ENCODE results near the gene PLSCR3. TPM values are rescaled to one million over a fixed set of nuclear protein-coding genes. Genes with fewer than 3 reads are reported as not detected.

Gene PLSCR3
- total RNA-seq, 2 experiments from 2014 or later = 151 to 161 TPM

DNA sequence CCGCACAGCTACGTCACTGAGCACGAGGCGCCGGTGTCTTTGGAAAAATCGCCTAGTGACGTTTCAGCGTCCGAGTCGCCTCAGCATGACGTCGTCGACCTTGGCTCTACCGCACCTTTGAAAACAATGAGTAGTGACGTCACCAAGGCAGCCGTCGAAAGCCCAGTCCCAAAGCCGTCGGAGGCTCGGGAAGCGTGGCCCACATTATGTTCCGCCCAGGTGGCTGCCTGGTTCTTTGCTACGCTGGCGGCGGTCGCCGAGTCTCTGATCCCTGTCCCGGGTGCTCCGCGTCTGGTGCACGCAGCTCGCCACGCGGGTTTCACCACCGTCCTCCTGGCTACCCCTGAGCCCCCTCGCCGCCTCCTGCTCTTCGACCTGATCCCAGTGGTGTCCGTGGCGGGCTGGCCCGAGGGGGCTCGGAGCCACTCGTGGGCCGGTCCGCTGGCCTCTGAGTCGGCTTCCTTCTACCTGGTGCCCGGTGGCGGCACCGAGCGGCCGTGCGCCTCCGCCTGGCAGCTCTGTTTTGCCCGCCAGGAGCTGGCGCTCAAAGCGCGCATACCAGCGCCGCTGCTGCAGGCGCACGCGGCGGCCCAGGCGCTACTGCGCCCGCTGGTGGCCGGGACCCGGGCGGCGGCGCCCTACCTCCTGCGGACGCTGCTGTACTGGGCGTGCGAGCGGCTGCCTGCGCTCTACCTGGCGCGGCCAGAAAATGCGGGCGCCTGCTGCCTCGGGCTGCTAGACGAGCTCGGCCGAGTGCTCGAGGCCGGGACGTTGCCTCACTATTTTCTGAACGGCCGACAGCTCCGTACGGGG lies 42.4 kb upstream of the PLSCR3 start:
- DNase-seq = peak; percentile 81
- POLR2A ChIA-PET = interaction anchor here (0.7 to 1.6 kb wide), 3 partner anchors 15 to 126 kb away, joined by 3 to 4 read pairs (median 3); partner anchors contain the start of gene POLR2A
- peaks cover 43% of the 10 kb centered on the region for H3K4me1 Mint-ChIP-seq
- H3K9me3 Mint-ChIP-seq = no peaks in the 10 kb centered on the region
- CTCF ChIA-PET = interaction anchor here (0.6 to 4.2 kb wide), 51 partner anchors 8 to 198 kb away, joined by 3 to 45 read pairs (median 4); partner anchors contain the start of genes ACAP1, CD68, CHRNB1 and FXR2
- H3K36me3 Mint-ChIP-seq (ENCODE audit: low read depth) = peaks cover 24% of the 10 kb centered on the region
- peak overlapping the region; percentile 97 for H3K27ac Mint-ChIP-seq
- H3K27me3 Mint-ChIP-seq = peaks cover 23% of the 10 kb centered on the region
- H3K4me3 Mint-ChIP-seq = peak overlapping the region; percentile 87

DNA sequence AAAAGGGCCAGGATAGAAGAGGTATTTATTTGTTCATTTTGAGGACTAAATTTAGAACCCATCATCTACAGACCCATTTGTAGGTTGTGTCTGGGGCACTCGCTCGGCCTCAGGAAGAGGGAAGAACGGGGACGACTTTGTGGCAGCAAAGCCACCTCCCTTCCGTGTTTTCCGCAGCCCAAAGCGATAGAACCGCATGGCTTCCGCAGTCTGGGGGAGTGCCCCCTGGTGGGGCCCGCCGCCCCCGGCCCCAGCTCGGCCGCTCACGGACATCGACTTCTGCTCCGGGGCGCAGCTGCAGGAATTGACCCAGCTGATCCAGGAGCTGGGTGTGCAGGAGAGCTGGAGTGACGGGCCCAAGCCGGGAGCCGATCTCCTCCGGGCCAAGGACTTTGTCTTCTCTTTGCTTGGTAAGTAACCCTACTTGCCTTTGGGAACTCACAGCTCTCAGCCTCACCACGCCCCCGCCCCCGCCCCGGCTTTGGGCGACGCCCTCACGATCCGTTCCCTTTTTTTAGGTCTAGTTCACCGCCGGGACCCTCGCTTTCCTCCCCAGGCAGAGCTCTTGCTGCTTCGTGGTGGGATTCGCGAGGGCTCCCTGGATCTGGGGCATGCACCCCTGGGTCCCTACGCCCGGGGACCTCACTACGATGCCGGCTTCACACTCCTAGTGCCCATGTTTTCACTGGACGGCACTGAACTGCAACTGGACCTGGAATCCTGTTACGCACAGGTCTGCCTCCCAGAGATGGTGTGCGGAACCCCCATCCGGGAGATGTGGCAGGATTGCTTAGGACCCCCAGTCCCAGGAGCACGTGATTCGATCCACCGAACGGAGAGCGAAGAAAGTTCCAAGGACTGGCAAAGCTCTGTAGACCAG lies 41.6 kb upstream of the PLSCR3 start:
- peak; percentile 71 for DNase-seq
- CTCF ChIA-PET = interaction anchor here (0.5 to 4.2 kb wide), 38 partner anchors 9 to 252 kb away, joined by 3 to 45 read pairs (median 5); partner anchors contain the start of genes ACAP1, CHRNB1, FXR2 and KCTD11
- peaks cover 17% of the 10 kb centered on the region for H3K27me3 Mint-ChIP-seq
- POLR2A ChIA-PET = interaction anchor here (0.6 to 1.6 kb wide), 5 partner anchors 16 to 250 kb away, joined by 3 to 4 read pairs (median 3); partner anchors contain the start of gene POLR2A
- peaks cover 24% of the 10 kb centered on the region for H3K36me3 Mint-ChIP-seq (ENCODE audit: low read depth)
- peaks cover 43% of the 10 kb centered on the region for H3K4me1 Mint-ChIP-seq
- H3K4me3 Mint-ChIP-seq = peak overlapping the region; percentile 87
- no peaks in the 10 kb centered on the region for H3K9me3 Mint-ChIP-seq
- peak overlapping the region; percentile 97 for H3K27ac Mint-ChIP-seq

DNA sequence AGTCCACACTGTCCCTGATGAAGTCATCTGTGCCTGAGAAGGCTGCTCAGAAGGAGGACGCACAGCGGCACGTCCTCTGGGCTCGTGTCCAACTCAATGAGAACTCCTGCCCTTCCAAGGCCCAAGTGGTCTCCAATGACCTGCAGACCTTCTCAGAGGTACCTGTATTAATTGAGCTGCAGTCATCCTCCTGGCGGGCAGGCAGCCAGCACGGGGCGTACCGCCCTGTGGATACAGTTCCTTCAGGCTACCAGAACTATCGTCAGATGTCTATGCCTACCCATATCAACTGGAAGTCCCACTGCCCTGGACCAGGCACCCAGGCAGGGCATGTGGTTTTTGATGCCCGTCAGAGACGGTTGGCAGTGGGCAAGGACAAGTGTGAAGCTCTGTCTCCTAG lies 38.0 kb upstream of the PLSCR3 start:
- no peak for DNase-seq
- ChIA-PET POLR2A (no interaction called here), CTCF (interaction anchor here (0.6 to 2.2 kb wide), 4 partner anchors 12 to 30 kb away, joined by 3 to 7 read pairs (median 4); no protein-coding TSS in a partner anchor)
- Mint-ChIP-seq H3K4me1 (peaks cover 17% of the 10 kb centered on the region), H3K4me3 (no peak overlapping the region), H3K36me3 (ENCODE audit: low read depth) (peaks cover 5% of the 10 kb centered on the region), H3K27me3 (no peaks in the 10 kb centered on the region), H3K9me3 (no peaks in the 10 kb centered on the region), H3K27ac (no peak overlapping the region)

DNA sequence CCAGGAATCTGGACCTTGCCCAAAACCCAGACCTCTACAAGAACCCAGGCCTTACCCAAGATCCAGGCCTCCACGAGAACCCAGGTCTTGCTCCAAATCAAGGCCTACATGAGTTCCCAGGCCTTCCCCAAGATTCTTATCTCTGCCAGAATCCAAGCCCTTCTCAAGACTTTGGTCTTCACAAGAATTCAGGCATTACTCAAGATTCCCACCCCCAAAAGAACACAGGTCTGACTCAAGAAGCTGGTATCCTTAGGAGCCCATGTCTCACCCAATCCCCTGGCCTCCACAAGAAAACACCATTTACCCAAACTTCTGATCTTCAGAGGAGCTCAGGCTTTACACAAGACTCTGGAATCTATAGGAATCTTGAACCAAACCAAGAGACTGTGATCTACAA lies 36.9 kb upstream of the PLSCR3 start:
- Mint-ChIP-seq H3K27ac (no peak overlapping the region), H3K4me3 (no peak overlapping the region), H3K9me3 (no peaks in the 10 kb centered on the region), H3K36me3 (ENCODE audit: low read depth) (peaks cover 3% of the 10 kb centered on the region), H3K4me1 (peaks cover 10% of the 10 kb centered on the region), H3K27me3 (no peaks in the 10 kb centered on the region)
- DNase-seq = no peak
- POLR2A ChIA-PET = no interaction called here
- CTCF ChIA-PET = interaction anchor here (1.1 to 2.2 kb wide), 3 partner anchors 12 to 24 kb away, joined by 3 to 6 read pairs (median 3); no protein-coding TSS in a partner anchor

DNA sequence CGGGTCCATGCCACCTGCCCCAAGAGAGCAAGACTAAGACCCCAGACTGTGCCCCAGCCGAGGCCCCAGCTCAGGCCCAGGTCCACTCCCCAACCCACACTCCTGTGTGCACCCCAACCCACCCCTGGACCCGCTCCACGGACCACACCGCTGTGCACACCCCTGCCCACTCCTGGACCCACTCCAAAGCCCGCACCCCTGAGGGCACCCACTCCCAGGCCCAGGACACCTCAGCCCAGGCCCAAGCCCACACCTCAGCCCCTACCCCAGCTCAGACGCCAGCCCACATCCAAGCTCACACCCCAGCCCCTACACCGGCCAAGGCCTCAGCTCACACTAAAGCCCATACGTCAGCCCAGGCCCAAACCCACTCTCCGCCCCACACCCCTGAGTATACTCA lies 35.4 kb upstream of the PLSCR3 start:
- DNase-seq = no peak
- H3K27me3 Mint-ChIP-seq = no peaks in the 10 kb centered on the region
- no peak overlapping the region for H3K4me3 Mint-ChIP-seq
- ChIA-PET POLR2A (no interaction called here), CTCF (no interaction called here)
- no peaks in the 10 kb centered on the region for H3K4me1 Mint-ChIP-seq
- H3K27ac Mint-ChIP-seq = no peak overlapping the region
- no peaks in the 10 kb centered on the region for H3K36me3 Mint-ChIP-seq (ENCODE audit: low read depth)
- H3K9me3 Mint-ChIP-seq = no peaks in the 10 kb centered on the region

DNA sequence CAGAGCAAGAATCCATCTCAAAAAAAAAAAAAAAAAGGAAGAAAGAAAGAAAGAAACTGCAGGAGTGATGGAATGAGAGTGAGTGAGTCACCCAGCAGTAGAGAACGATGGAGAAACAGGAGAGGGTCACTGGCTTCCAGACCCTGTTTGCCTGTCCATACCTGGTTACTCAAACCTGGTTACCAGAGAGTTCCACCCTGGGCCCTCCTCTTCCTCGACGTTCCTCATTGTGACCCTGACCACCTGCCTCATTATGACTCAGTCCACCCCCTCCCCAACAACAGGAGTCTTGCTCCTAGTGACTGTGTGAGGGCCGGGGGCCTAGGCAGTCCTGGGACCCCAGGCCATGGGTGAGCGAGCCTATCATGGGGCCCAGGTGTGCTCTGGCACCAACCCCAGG lies 34.2 kb upstream of the PLSCR3 start, which contains the start of gene SPEM3:
SPEM3 (plus strand) TSS at position 301 of the 400 bp plus-strand sequence; CDS start at position 347, 46 bp downstream.
- Mint-ChIP-seq H3K4me3 (no peak within 1 kb of the TSS), H3K9me3 (no peaks in the 10 kb centered on the region), H3K36me3 (ENCODE audit: low read depth) (no peaks in the 10 kb centered on the region), H3K27me3 (no peaks in the 10 kb centered on the region), H3K27ac (no peak within 1 kb of the TSS), H3K4me1 (no peaks in the 10 kb centered on the region)
- ChIA-PET POLR2A (no interaction called here), CTCF (interaction anchor here (0.7 to 1.7 kb wide), 2 partner anchors 15 to 435 kb away, joined by 3 to 4 read pairs; no protein-coding TSS in a partner anchor)
- no peak for DNase-seq

DNA sequence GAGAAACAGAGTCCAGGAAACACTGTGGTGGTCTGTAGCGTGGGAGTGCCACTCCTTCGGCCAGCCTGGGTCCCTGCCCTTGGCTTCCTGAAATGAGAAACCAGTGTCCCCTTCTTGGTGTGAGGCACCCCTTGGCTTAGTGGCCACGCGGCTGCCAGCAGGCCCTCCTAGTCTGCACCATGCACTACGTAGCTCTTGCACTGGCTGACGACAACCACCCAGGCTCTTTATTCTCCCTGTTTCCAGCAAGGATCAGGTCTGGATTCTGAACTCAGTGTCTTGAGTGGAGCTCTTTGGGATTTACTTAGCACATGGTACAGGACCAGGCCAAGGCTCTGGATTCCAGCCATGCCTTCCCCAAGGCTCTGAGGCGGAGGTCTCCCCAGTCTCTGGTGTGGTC lies 33.2 kb upstream of the PLSCR3 start:
- ChIA-PET CTCF (interaction anchor here (2.1 kb wide), 1 partner anchor 9 kb away, joined by 8 read pairs; no protein-coding TSS in a partner anchor), POLR2A (no interaction called here)
- Mint-ChIP-seq H3K4me3 (no peak overlapping the region), H3K27ac (no peak overlapping the region), H3K9me3 (no peaks in the 10 kb centered on the region), H3K27me3 (no peaks in the 10 kb centered on the region), H3K4me1 (no peaks in the 10 kb centered on the region), H3K36me3 (ENCODE audit: low read depth) (no peaks in the 10 kb centered on the region)
- DNase-seq = no peak

DNA sequence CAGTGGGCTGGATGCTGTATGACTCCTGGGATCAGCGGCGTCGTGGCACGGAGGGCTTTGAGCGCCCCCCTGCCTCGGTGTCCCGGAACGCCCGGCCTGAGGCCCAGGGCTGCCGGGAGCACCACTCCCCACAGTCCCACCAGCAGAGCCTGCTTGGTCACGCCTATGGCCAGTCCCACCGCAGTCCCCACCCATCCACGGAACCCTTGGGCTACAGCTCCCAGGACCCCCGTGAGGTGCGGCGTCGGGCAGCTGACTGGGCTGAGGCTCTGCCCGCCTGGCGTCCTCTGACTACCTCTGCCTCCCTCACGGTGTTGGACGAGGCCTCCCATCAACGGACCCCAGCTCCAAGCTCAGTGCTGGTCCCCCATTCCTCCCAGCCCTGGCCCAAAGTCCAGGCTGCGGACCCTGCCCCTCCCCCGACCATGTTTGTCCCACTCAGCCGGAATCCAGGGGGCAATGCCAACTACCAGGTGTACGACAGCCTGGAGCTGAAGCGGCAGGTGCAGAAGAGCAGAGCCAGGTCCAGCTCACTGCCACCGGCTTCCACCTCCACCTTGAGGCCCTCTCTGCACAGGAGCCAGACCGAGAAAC lies 32.7 kb upstream of the PLSCR3 start:
- Mint-ChIP-seq H3K27ac (no peak overlapping the region), H3K36me3 (ENCODE audit: low read depth) (no peaks in the 10 kb centered on the region), H3K4me1 (no peaks in the 10 kb centered on the region), H3K27me3 (no peaks in the 10 kb centered on the region), H3K4me3 (no peak overlapping the region), H3K9me3 (no peaks in the 10 kb centered on the region)
- POLR2A ChIA-PET = no interaction called here
- CTCF ChIA-PET = interaction anchor here (1.0 to 2.1 kb wide), 2 partner anchors 10 to 71 kb away, joined by 3 to 8 read pairs; no protein-coding TSS in a partner anchor
- no peak for DNase-seq

DNA sequence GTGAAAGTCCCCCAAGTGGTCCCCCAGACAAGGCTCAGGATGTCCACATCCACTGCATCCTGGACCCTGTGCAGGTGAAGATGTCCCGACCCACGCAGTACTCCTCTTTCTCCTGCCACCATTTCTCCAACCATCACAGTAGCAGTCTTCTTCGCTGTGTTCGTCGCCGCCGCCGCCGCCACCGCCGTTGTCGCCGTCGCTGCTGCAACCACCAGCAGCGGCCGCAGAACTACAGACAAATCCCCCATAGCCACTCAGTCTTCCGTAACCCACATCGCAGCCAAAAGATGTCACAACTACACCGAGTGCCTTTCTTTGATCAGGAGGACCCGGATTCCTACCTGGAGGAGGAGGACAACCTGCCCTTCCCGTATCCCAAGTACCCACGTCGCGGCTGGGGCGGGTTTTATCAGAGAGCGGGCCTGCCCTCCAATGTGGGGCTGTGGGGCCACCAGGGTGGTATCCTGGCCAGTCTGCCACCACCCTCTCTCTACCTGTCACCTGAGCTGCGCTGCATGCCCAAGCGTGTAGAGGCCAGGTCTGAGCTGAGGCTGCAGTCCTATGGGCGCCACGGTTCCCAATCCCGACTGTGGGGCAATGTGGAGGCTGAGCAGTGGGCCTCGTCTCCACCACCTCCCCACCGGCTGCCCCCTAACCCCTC lies 32.0 kb upstream of the PLSCR3 start:
- POLR2A ChIA-PET = no interaction called here
- no peak overlapping the region for H3K4me3 Mint-ChIP-seq
- H3K9me3 Mint-ChIP-seq = no peaks in the 10 kb centered on the region
- no peaks in the 10 kb centered on the region for H3K27me3 Mint-ChIP-seq
- DNase-seq = no peak
- no peaks in the 10 kb centered on the region for H3K36me3 Mint-ChIP-seq (ENCODE audit: low read depth)
- CTCF ChIA-PET = interaction anchor here (1.0 to 2.1 kb wide), 2 partner anchors 10 to 70 kb away, joined by 3 to 8 read pairs; no protein-coding TSS in a partner anchor
- no peaks in the 10 kb centered on the region for H3K4me1 Mint-ChIP-seq
- peak overlapping the region; percentile 57 for H3K27ac Mint-ChIP-seq

DNA sequence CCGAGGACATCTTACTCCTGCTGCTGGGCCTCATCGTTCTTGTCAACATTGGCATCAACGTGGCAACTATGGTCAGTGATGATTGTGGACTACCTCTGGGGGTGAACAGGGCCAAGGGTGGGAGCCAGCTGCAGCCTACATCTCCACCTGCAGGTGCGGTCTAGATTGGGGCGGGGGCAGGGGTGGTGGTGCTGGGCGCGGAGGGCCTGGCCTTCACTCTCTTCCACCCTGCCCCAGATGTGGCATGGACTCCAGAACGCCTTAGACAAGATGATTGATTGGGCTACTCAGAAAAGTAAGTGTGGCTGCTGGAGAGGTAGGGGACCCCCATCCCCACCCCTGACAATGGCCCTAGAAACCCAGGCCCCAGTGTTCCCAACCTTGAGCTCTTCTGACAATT lies 31.4 kb upstream of the PLSCR3 start:
- no peak for DNase-seq
- Mint-ChIP-seq H3K4me3 (no peak overlapping the region), H3K9me3 (no peaks in the 10 kb centered on the region), H3K27me3 (no peaks in the 10 kb centered on the region), H3K36me3 (ENCODE audit: low read depth) (no peaks in the 10 kb centered on the region), H3K27ac (peak overlapping the region; percentile 57), H3K4me1 (no peaks in the 10 kb centered on the region)
- POLR2A ChIA-PET = no interaction called here
- CTCF ChIA-PET = interaction anchor here (1.2 to 1.4 kb wide), 2 partner anchors 12 to 70 kb away, joined by 3 to 4 read pairs; no protein-coding TSS in a partner anchor

DNA sequence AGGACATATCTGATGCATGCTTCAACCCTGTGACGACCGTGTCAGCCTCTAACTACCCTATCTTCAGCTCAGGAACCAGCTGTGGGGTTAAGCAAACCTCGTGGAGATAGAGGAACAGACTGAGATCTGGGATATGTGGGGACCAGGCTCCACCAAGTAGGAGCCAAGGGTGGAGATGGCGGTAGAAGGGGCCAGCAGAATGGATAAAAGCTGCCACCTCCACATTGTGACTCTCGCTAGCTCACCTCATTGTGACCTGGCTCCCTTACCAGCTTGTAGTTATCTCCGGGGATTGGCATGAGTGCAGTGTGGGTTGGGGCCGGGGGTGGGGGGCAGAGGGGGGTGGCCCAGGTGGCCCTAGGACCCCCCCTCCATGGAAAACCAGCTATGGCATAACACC lies 31.0 kb upstream of the PLSCR3 start, which contains the start of gene SPEM2:
SPEM2 (plus strand) TSS at position 301 of the 400 bp plus-strand sequence; CDS start at position 374, 73 bp downstream.
- H3K27me3 Mint-ChIP-seq = no peaks in the 10 kb centered on the region
- H3K4me3 Mint-ChIP-seq = no peak within 1 kb of the TSS
- ChIA-PET POLR2A (no interaction called here), CTCF (interaction anchor here (1.2 to 1.4 kb wide), 2 partner anchors 12 to 70 kb away, joined by 3 to 4 read pairs; no protein-coding TSS in a partner anchor)
- H3K9me3 Mint-ChIP-seq = no peaks in the 10 kb centered on the region
- no peak for DNase-seq
- H3K27ac Mint-ChIP-seq = peak within 1 kb of the TSS; percentile 57
- no peaks in the 10 kb centered on the region for H3K36me3 Mint-ChIP-seq (ENCODE audit: low read depth)
- no peaks in the 10 kb centered on the region for H3K4me1 Mint-ChIP-seq

DNA sequence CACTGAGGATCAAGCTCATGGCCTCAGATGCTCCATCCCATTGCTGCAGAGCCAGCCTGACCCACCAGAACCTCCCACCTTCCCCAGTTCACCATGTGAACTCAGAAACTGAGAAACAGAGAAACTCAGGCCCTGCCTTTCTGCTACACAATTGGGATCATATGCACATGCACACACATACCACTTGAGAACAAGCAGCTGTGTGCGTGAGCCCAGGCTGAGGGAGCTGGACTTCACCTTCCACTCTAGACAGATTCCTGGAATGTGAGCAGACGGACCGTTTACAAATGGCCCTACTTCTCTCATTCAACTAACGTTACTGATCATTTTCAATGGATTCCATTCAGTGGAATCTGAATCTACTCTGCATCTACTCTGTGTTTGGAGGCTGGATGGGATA lies 29.4 kb upstream of the PLSCR3 start:
- POLR2A ChIA-PET = no interaction called here
- Mint-ChIP-seq H3K36me3 (ENCODE audit: low read depth) (no peaks in the 10 kb centered on the region), H3K4me1 (no peaks in the 10 kb centered on the region), H3K27me3 (no peaks in the 10 kb centered on the region), H3K4me3 (no peak overlapping the region), H3K27ac (peak overlapping the region; percentile 31), H3K9me3 (no peaks in the 10 kb centered on the region)
- no peak for DNase-seq
- CTCF ChIA-PET = no interaction called here

All from activated CD4-positive, alpha-beta T cell treated with anti-CD3 and anti-CD28 coated beads, Interleukin-2, amount 10 ng/mL, durations not matched to agents 7 days and 5 days (primary cell).